Measurements from ENCODE around the gene SLC23A3.

DNA sequence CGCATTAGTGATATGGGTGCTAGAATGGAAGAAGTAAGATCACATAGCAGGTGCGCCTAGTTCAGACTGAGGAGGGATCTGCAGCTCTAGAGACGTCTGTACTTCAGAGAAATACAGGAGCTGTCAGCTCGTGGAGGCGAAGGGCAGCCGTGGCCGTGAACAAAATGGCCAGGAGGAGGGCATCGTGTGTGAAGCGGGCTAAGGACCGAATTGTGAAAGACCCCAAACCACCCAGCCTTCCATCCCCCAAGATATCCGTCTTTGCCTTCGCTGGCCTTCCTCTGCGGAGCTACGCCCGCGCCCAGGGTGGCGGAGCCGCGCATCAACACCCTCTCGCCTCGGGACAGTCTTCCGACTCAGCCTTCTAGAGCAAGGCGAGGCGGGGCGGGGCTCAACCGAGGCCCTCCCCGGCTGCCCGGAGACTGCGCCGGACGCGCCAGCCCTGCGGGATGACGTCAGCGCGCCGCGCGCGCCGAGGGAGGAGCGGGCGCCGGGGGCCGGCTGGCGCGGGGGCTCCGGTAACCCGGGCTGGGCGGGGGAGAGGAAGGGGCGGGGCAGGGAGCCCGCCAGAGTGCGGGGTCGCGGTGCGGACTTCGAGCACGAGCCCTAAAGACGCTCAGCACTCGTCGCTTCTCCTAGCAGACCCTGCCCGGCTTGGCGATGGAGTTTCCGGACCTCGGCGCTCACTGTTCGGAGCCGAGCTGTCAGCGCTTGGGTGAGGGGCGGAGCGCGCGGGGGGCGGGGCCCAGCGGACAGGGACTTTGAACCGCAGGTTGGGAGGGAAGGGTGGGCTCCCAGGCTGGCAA, 36.7 kb upstream of the SLC23A3 start, which contains the start of gene ZFAND2B:
- no peak for TF ChIP-seq EZH2 (IDR thresholded peaks at IDR 0.05; ENCODE audit: low read depth)
- no peak for TF ChIP-seq CTCF (conservative IDR thresholded peaks at IDR 0.05)

All from PC-9 (cell line).